Activated naive CD4-positive, alpha-beta T cell (primary cell): ENCODE data around the gene TTC7B.

ENCODE experiments used
- DNase-seq, 4 experiments: peaks; one replicate each; lab custom pipeline; 2025; lab: John Stamatoyannopoulos, UW

The TTC7B gene

DNA sequence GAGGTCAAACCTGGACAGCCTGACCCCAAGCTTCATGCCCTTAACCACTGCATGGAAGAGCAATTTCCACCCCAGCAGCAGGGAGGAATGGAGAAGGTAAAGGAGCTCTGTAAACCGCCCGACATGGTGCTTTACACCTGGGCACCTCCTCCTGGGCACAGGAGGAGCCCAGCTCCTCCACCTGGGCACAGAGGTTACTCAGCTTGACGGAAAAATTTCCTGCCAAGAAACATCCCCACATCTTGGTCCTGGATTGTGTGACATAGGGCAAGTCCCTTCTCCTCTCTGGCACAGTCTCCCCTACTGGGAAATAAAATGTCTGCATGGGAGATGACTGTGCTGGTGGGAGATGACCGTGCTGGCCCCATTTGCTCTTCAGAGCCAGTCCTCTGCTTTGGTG, 40.8 kb downstream of the TTC7B start:
- no peak for DNase-seq

DNA sequence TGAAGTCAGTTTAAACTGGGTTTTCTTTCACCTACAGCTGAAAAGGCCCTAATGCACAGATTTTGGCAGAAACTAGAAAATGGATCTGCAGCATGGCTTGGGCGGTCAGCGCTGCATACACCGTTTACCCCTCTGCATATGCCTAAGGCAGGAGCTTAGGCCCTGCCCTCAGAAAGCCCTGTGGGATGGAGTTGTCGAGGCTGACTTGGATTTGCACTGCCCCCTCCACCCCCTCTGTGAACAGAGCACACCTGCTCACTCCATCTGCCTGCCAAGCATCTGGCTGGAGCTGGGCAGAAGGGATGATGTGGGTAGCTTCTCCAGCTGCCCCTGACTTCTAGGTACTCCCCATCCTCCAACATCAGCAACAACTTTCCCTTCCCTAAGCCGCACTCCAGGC, 41.9 kb downstream of the TTC7B start:
- DNase-seq, result no peak

DNA sequence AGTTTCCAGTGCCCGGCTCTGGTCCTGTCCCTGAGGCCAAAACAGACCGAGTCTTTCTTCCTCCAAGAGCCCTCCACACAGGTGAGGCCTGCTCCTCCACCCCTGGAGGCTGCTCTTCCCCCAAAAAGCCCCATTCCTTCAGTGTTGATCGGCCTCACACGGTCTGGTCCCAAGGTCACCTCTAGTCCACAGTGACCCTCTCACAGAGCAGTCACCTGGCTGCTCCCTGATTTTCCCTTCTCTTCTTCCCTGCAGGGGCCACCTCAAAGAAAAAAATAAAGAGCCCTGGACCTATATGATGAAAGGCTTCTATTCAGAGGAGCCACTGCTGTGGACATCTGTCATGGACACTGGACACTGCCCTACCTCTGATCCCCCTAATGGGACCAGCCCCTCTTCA, 42.5 kb downstream of the TTC7B start:
- no peak for DNase-seq

DNA sequence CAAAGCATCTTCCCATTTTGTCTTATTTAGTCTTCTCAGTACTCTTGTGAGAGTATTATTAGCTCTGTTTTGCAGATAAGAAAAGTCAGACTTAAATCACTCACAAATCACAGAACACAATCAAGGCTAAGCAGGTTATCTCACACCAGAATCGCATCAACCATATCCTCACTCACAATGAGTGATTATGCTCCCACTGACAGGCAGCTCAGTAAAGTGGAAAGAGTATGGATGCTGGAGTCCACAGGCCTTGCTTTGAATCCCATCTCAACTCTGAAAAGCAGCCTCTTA, 43.1 kb downstream of the TTC7B start:
- DNase-seq, result no peak

DNA sequence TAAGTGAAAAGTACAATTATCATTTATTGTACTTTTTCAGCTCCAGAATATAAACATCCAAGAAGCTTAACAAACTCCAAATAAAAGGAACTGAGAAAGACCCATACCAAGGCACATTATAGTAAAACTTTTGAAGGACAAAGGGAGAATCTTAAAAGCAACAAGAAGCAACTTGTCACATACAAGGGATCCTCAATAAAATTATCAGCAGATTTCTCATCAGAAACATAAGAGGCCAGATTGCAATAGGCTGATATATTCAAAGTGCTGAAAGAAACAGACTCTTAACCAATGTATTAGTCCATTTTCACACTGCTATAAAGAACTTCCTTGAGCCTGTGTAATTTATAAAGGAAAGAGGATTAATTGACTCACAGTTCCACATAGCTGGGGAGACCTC, 48.3 kb downstream of the TTC7B start:
- no peak for DNase-seq

DNA sequence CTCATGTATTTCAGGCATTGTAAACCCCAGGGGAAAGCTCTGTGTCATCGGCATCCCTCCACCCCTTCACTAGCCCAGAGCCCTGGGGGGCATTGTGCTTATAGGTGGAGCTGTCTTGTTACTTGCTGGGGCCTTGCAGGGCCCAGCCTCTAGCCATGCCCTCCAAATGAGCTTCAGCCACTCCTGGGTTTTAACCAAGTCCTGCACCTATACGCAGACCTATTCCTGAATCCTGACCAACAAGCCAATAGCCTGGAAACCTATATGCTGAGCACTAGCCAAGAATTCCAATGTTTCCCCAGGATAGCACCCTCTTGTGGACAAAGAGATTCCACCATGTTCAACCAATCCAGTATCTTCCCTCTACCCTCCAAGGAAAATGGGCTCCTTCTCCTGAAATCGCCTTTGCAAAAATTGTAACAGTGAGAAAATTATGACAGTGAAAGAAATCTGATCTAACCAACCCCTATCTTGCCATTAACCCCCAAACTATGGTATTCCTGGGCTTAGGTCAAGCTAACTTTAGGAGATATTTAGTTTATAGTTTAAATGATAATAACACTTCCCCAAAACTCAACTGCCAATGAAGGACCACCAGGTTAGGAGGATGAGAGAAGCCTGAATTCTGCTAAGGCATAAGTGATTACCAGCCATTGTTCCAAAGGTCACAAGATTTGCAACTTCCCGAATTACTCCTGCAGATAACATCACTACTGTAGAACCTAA, 55.5 kb downstream of the TTC7B start:
- no peak for DNase-seq

DNA sequence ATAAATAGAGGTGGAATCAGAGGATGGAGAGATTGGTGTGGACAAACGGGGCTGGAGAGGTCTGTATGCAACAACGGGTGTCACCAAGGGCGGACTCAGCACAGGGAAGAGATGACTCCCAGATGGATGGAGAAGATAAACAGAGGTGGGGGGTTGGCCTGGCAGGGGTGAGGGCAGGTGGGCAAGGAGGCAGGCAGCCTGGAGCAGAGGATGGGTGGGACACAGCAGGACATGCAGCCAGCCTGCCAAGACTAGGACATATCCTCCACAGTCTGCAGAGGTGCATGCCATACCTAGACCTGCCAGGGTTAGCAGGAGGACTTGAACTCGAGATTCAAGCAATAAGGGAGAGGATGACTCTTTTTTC, 56.2 kb downstream of the TTC7B start:
- no peak for DNase-seq

DNA sequence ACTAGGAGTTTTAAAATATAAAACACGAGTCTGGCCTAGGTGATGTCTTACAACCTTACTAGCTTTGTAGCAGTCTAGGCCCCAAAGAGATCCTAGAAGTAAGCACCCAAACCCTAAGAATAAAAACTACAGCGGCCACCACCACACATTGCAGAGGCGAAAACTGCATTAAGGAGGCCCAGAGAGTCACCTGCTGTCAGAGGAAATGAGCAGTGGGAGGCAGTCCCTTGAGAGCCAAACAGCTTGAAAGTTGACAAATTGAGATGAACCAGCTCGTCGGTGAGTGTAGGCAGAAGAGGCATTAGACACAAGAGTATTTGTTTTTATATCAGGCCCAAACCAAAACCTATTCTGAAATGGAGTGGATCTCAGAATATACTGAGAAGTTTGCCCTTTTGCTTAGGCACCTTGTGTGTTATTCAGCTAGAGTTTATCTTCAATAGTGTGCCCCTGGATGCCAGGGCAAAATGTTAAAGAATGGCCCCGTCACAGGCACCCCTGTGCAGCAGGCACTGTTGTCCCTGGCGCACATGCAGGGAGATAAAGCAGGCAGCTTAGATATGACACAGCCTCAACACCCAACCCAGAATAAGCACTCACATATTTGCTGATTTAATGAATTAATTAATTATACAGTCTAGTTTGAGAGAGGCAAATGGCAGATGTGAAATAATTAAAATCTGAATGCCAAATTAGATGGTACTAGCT, 56.7 kb downstream of the TTC7B start:
- no peak for DNase-seq

DNA sequence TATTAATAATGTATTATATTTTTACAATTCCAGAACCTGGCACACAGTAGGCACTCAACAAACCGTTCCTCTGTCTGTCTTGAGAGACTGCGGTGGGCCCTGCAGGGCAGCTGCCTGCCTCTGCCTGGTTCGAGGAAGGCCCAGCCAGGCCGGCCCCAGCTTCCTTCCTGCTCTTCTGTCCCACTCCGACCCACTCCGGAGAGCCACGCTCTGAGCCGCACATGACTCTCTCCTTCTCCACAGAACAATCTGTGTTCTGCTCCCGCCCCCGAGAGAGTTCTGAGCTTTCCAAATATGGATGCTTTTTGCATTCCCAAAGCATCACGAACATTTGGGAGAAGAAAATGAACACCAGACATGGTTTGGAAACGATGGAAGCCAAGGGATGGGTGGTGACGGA, 57.3 kb downstream of the TTC7B start:
- DNase-seq, result peak in 2 of 4 experiments; percentile 7 to 11

DNA sequence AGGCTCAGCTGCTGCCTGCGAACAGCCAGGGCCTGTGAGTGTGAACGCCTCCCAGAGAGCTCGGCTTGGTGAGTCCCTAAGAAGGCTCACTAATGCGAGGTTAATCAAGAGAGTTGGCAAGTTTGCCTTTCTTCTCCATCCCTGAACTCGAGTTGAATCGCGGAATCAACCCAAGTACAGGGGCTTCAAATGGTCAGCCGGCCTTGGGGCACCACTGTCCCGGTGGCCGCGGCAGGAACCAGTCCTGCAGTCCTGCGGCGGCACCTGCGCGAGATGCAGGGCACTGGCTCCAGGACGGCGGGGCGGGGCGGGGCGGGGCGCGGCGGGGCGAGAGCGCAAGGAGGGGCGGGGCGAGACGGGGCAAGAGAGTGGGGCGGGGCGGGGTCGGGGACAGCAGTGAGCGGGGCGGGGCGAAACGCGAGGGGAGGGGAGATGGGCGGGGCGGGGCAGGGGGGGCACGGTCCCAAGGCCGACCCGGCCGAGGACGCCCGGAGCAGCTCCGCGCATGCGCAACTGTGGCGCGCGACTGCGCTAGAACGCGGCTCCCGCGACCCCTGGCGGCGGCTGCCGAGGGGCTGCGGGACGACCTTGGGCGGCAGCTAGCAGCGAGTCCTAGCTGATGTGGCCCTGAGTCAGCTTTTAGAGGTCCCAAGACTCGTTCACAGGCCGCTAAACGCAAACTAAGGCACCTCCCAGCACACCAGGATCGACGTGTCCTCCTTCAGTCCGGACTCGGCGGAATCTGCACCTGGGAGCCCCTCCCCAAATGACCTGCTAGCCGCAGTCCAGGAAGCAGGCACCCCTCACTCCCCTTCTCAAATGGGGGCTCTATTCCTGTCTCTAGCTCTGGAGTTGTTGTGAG, 58.0 kb downstream of the TTC7B start:
- DNase-seq, result peak; percentile 90 to 97 (median 92)

DNA sequence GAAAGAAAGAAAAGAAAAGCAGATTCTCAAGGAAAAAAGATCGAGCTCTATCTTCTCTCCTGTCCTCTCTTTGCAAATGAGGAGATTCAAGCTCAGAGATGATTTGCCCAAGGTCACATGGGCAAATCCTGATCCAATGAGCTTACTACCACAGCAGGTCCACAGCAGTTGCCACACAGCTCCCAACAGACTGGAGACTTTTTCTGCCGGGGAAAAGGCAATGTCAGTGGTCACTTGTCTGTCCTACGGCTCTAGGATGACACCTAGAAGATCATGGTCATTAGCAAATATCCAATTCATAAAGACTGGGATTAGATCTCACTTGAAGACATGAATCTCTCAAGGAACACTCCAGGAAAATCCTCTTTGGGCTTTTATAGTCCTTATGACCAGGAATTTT, 58.8 kb downstream of the TTC7B start:
- no peak for DNase-seq

DNA sequence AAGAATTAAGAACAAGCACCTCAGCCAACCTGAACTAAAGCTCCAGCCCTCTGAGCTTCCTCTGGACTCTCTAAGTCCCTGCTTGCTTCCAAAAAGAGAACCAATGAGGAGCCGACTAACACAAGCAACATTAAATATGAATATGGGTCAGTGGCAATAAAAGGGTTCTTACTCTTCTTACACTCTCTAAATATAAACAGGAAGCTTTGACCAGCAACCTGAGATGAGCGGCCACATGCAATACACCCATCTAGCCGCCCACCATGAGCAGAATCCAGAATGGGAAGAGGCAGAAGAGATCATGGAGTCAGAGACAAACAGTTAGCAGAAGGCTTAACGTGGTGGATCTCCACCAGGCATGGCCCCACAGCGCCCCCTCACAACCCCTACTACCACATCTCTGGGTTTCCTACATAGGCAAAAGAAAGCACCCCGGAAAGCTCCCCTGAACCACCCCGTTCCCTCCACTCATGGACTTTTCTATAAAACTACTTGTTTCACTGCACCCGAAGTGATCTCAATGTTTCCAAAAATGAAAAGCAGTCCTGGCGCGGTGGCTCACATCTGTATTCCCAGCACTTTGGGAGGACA, 59.4 kb downstream of the TTC7B start:
- DNase-seq, result no peak

DNA sequence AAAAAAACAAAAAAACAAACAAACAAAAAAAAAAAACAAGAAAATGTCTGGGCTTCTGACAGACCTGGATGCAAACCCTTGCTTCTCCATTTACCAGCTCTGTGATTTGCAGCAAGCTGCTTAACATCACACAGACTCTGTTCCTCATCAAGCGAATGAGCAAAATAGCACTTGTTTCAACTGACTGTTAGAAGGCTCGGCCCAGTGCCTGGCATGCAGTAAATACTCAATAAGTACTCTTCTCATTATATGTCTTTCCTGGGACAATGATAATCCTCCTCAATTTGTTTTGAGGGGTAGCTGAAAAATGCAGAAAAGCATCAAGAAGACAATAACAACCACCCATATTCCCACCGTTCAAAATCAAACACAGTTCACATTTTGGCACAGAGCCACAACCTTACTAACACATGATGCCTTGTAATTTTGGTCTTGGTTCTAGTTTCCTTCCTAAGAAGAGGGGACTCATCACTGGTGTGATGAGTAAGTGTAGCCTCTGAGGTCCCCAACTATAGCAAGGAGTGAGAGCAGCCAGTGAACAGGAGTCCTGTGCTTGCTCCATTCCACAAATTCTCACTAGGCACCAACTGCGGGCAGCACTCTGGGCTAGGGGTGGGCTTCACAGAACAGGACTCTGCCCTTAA, 60.4 kb downstream of the TTC7B start:
- DNase-seq, result no peak

DNA sequence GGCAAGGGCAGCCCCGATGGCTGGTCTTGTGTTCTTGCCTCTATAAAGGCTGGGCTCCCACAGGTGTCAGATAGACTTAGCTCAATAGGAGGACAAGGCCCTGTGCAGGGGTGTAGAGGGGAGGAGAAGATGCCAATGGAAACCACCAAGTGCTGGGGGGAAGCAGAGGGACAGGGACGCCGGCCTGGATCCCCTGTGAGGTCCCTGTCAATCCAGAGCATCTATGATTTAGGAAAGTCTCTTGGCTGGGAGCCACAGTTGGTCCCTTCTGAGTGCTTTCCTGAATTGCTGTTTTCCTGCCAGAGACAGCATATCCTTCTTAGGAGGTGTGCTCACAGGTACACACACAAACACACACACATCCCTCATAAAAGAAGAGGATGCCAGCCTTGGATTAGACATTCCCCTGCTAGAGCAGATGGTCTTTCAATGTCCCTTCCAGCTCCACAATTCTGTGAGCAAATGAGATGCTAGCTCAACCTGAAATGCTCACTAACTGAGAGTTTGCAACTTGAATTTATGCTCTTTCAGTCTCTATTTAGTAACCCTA, 62.7 kb downstream of the TTC7B start:
- DNase-seq, result no peak

DNA sequence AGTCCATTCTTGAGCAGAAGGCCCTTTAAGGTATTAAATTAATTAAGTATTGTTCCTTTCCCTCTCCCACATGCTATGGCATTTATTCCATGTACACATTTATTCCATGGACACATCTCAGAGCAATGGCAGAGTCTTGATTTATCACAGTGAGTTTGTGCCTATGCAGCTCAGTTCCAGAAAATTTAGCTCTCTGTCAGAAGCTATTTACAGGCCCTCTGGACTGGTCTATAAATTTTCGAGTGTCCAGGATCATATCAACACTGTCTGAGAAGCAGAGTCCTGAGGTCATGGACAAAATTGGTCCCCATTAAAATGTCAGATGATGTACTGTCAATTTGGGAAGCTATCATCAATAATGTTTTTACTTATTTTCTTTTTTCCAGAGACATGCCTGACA, 65.5 kb downstream of the TTC7B start:
- no peak for DNase-seq

DNA sequence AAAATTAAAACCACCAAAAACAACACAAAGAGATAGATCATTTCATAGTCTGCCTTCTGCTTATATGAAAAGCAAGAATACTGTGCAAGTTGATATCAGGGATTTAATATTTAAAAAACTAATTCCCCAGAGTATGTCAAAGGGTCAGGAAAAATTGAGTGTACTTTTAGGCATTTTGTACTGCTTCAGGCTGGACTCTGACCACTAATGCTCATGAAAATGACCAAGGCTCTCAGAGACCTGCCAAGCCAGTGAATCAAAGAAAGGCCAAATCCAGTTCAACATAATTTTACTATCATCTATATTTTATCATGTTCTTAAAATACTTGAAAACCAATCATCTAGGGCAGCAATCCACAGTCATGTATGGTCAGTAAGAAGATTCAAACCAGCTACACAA, 66.0 kb downstream of the TTC7B start:
- no peak for DNase-seq

DNA sequence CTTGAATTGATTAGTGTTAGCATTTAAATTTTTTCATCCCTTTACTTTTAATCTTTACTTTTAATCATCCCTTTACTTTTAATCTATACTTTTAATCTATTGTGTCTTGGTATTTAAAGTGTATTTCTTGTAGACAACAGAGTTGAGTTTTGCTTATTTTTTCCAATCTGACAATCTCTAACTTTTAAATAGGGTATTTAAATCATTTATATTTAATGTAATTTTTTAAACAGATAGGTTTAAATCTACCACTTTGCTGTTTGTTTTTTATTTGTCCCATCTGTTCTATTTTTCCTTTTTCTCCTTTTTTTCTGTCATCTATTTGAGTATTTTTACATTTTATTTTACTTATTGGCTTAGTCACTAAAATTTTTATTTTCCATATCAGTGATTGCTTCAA, 68.3 kb downstream of the TTC7B start:
- DNase-seq, result no peak

DNA sequence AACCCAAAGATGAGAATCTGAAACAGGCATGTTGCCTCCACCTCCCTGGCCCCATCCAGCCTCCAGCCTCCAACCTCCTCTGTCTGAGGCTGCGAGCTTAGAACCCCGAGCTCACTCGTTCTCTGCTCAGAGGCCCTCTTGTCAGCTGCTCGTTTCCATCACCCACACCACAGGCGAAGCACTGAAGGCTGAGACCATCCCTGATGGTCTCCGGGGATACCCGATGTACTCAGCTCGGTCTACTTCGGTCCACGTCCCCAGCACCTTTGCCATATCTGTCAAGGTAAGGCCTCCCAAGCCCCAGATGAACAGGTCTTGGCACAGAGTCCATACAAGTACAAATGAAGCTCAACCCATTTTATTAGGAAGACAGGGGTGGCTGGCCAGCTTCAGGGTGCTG, 72.4 kb downstream of the TTC7B start:
- no peak for DNase-seq

DNA sequence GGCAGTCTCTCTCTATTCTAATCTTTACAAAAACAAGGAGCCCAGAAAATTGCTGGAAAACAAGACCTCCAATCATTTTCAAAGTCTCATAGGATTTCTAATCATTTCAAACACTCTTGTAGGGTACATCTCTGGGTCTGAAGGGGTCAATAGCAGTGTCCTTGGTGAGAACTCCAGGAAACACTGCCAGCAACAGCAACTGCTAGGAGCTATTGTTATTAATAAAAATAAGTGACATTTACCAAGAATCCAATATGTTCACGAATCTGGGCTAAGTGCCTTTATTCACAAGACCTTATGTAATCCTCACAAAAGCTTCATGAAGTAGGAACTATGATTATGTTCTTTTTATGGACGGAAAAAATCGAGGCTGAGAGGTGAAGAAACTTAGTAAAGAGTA, 72.8 kb downstream of the TTC7B start:
- no peak for DNase-seq

DNA sequence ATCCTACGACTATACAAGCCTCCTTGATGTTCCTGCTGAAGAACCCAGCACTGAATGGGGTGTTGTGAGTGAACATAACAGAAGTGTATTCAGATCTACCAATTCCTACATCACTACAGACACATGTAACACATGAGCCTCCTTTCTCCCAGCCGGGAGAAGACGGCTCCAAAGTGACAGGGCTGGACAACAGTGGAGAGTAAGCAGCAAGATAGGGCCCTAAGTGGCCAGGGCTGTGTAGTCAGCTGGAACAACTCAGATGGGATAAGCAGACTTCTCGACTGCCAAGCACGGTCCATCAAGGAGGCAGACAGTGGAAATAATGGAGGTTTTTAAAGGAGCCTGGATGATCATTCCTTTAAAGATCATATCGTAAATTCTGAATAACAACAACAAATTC, 73.5 kb downstream of the TTC7B start:
- DNase-seq, result no peak

DNA sequence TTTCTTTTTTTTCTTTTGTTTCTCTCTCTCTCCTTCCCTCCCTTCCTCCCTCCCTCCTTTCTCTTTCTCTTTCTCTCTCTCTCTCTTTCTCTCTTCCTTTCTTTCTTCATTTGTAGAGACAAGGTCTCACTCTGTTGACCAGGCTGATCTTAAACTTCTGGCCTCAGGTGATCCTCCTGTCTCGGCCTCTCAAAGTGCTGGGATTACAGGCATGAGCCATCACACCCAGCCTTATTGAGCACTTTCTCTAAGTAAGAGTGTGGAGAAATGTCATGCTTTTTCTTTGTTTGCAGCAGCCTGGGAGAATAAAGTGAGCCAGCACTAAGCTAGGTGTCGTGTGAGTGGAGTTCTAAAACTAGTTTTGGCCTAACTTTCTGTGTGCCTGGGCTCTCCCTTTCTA, 74.0 kb downstream of the TTC7B start:
- DNase-seq, result no peak

DNA sequence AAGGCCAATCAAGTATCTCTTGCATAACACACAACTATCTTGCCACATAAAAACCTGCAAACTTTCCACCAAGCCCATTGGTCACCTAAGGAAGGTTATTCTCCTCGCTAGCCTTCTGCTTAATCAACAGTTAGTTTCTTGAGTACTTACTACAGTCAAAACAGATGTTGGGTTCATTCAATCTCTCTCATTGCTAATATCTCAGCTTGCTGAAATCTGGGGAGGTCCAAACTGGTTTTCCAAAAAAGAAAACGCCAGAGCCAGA, 74.6 kb downstream of the TTC7B start:
- no peak for DNase-seq
